Keratinocyte (primary cell): Measurements from ENCODE around the gene TPCN2.

Source experiments
- EZH2 ChIP-seq: IDR thresholded peaks from one replicate; pipeline ENCODE4 v1.6.1; 2012; ENCODE audit warnings: inconsistent platforms, mild to moderate bottlenecking, low read length, moderate library complexity
- TF ChIP-seq, protein P1 (sequence below), 3 experiments: IDR thresholded peaks in 1 of 3; conservative IDR thresholded peaks in 1 of 3; optimal IDR thresholded peaks in 1 of 3; 2 replicates in 2 of 3; 3 replicates in 1 of 3; pipeline versions ENCODE3 to v1.5.1; 2011; ENCODE audit warnings: low read length in 3 of 3, mild to moderate bottlenecking in 3 of 3, moderate library complexity in 2 of 3, control low read depth in 1 of 3, inconsistent platforms in 1 of 3; ENCODE audit not compliant: insufficient read depth in 2 of 3; ENCODE audit errors: extremely low read depth in 1 of 3

GRCh38 chr11:69148806-69149205 is 100.1 kb downstream of the TPCN2 start:
- TF ChIP-seq, protein P1, sequence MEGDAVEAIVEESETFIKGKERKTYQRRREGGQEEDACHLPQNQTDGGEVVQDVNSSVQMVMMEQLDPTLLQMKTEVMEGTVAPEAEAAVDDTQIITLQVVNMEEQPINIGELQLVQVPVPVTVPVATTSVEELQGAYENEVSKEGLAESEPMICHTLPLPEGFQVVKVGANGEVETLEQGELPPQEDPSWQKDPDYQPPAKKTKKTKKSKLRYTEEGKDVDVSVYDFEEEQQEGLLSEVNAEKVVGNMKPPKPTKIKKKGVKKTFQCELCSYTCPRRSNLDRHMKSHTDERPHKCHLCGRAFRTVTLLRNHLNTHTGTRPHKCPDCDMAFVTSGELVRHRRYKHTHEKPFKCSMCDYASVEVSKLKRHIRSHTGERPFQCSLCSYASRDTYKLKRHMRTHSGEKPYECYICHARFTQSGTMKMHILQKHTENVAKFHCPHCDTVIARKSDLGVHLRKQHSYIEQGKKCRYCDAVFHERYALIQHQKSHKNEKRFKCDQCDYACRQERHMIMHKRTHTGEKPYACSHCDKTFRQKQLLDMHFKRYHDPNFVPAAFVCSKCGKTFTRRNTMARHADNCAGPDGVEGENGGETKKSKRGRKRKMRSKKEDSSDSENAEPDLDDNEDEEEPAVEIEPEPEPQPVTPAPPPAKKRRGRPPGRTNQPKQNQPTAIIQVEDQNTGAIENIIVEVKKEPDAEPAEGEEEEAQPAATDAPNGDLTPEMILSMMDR (optimal IDR thresholded peaks at IDR 0.05 in 1 of 3, IDR thresholded peaks at IDR 0.05 in 1 of 3, conservative IDR thresholded peaks at IDR 0.05 in 1 of 3; ENCODE audit: extremely low read depth in 1 of 3, insufficient read depth in 2 of 3, low read length in 3 of 3), result no peak
- TF ChIP-seq EZH2, result no peak
